Psoas muscle (tissue), 8 donors: ENCODE data around the gene CBX3. TPM values are rescaled to one million over a fixed set of nuclear protein-coding genes. Genes with fewer than 3 reads are reported as not detected.
A peak's percentile ranks its signal among the peaks of the same experiment; 100 is the strongest.

Experiments used
- ATAC-seq, 4 donors: fragments of 200-7000 bp; cut with Tn5 transposase; one replicate each; pipeline ENCODE4 v1.9.1; 2020; ENCODE audit warnings: moderate library complexity in 3 of 4, mild to moderate bottlenecking in 2 of 4
- DNase-seq, 2 donors: peaks; one replicate each; pipeline ENCODE4 v3.0.0-alpha.2; 2020
- H3K27ac ChIP-seq: fragments of 200-600 bp; one replicate; pipeline ENCODE4 v1.8.0; 2022
- H3K27me3 ChIP-seq, 3 donors: fragments of 200-600 bp in 1 of 3; one replicate each; pipeline versions ENCODE4 v1.6.1 to v1.8.0; 2013 to 2022; ENCODE audit warnings: low read length in 2 of 3, mild to moderate bottlenecking in 2 of 3, moderate library complexity in 1 of 3; ENCODE audit not compliant: insufficient read depth in 3 of 3
- H3K36me3 ChIP-seq, 2 donors: fragments of 200-600 bp in 1 of 2; one replicate each; pipeline versions ENCODE4 v1.6.1 to v1.8.0; 2013 to 2022; ENCODE audit warnings: low read depth in 1 of 2, mild to moderate bottlenecking in 1 of 2, moderate library complexity in 1 of 2; ENCODE audit not compliant: insufficient read depth in 1 of 2
- H3K4me1 ChIP-seq: fragments of 200-600 bp; one replicate; pipeline ENCODE4 v1.8.0; 2022
- H3K4me3 ChIP-seq: fragments of 200-600 bp; one replicate; pipeline ENCODE4 v1.8.0; 2022; ENCODE audit warnings: mild to moderate bottlenecking
- H3K9me3 ChIP-seq: fragments of 200-600 bp; one replicate; pipeline ENCODE4 v1.8.0; 2022
- CTCF ChIP-seq: fragments of 200-600 bp; IDR thresholded peaks from one replicate; pipeline ENCODE4 v1.8.0; 2022; ENCODE audit warnings: antibody characterized with exemption
- WGBS, 3 donors: extraction: QIAGEN DNeasy Blood & Tissue Kit; methylation state at CpG; one replicate each; pipeline versions ENCODE4 v1.1.6 to v1.1.7; 2013; 5-methylcytosine and 5-hydroxymethylcytosine counted together
- intact Hi-C, 2 donors: fragments of 100-400 bp; cut with DNase I; formaldehyde crosslinking; loops; one replicate each; pipeline versions ENCODE4 v1.11.0 to v1.14.2; 2022
- polyA plus RNA-seq, 3 donors: library from polyadenylated mRNA; stranded (reverse); fragments of 200-250 nt; gene quantifications; one replicate each; pipeline ENCODE4 v1.2.3, GENCODE V29; 2013
- total RNA-seq, 4 donors: library from RNA; stranded (reverse); fragmentation: NEBNext Ultra II Directional in 2 of 4; extraction: Animal tissue kit (Norgen Biotek cat#: 25700) in 2 of 4; gene quantifications; one replicate each; pipeline versions ENCODE4 v1.2.1 to v1.2.4, GENCODE V29; 2021 to 2023
- donor health status: healthy with polysubstance abuse.
- donor health status: DM: no; HTN: no; CAD: no; lungs with moderate emphysema.
- donor health status: Bipolar disorder and iron deficiency.
- donor health status: healthy.
- donor health status: DM: yes; HTN: yes; CAD: no.
- donor health status: DM: no; HTN: no; CAD: no.
- donor health status: DM: no; HTN: no; CAD: no.
- donor health status: DM: yes; HTN: yes; CAD: no.

The CBX3 gene
- total and polyA plus RNA-seq, 7 donors, result 45.3 to 97.0 (median 71.6) TPM

- Histone ChIP-seq H3K9me3 (no peaks in the 10 kb centered on the region), H3K27ac (no peak overlapping the region), H3K36me3 (no peaks in the 10 kb centered on the region), H3K4me3 (no peak overlapping the region), H3K4me1 (peaks cover 12% of the 10 kb centered on the region), H3K27me3 (no peaks in the 10 kb centered on the region)
- intact Hi-C loops, result no loop called here
- no peak for DNase-seq
- no peak for TF ChIP-seq CTCF
- peak; percentile 16 to 41 (median 31) for ATAC-seq
- 68 to 80% (median 72%) methylated on average over 7 of the region's 7 CpGs for WGBS, 3 donors
These were observed 23.1 kb upstream of the CBX3 start for GRCh38 chr7:26178272-26178960.

- DNase-seq (no peak), ATAC-seq (peak; percentile 7 to 26 (median 20))
- 44 to 53% (median 44%) methylated on average over 5 of the region's 5 CpGs for WGBS, 3 donors
- Histone ChIP-seq H3K36me3 (peaks cover 0 to 2% of the 10 kb centered on the region in 2 donors), H3K27ac (no peak overlapping the region), H3K9me3 (no peaks in the 10 kb centered on the region), H3K4me3 (no peak overlapping the region), H3K27me3 (no peaks in the 10 kb centered on the region), H3K4me1 (peaks cover 18% of the 10 kb centered on the region)
- intact Hi-C loops, result no loop called here
- TF ChIP-seq CTCF, result no peak
These were observed 22.1 kb upstream of the CBX3 start for GRCh38 chr7:26179422-26179821.

- peaks cover 0 to 7% of the 10 kb centered on the region in 2 donors for H3K36me3 ChIP-seq
- H3K27me3 ChIP-seq, result no peaks in the 10 kb centered on the region
- no peak for TF ChIP-seq CTCF
- H3K27ac ChIP-seq, result no peak overlapping the region
- no peaks in the 10 kb centered on the region for H3K9me3 ChIP-seq
- peaks cover 20% of the 10 kb centered on the region for H3K4me1 ChIP-seq
- DNase-seq, result no peak
- WGBS, 3 donors, result 39 to 52% (median 42%) methylated on average over 8 of the region's 8 CpGs
- peak; percentile 11 to 20 (median 14) for ATAC-seq
- intact Hi-C loops, result no loop called here
- H3K4me3 ChIP-seq, result no peak overlapping the region
These were observed 21.6 kb upstream of the CBX3 start for GRCh38 chr7:26179826-26180497.

GRCh38 chr7:26180792-26181198 is 20.8 kb upstream of the CBX3 start:
- intact Hi-C loops, result no loop called here
- WGBS, 3 donors, result 57 to 62% (median 58%) methylated on average over 5 of the region's 5 CpGs

More at GRCh38 chr7:26180792-26181198, 20.8 kb upstream of the CBX3 start:
- peaks cover 28% of the 10 kb centered on the region for H3K4me1 ChIP-seq
- ATAC-seq, result no peak
- no peaks in the 10 kb centered on the region for H3K27me3 ChIP-seq
- no peak for TF ChIP-seq CTCF
- H3K36me3 ChIP-seq, result peaks cover 0 to 14% of the 10 kb centered on the region in 2 donors
- no peaks in the 10 kb centered on the region for H3K9me3 ChIP-seq
- H3K4me3 ChIP-seq, result no peak overlapping the region
- DNase-seq, result no peak
- H3K27ac ChIP-seq, result no peak overlapping the region
